GM12878 (cell line): Measurements from ENCODE around the gene LRTM2. TPM values are rescaled to one million over a fixed set of nuclear protein-coding genes. Genes with fewer than 3 reads are reported as not detected.
A peak's percentile ranks its signal among the peaks of the same experiment; 100 is the strongest.

Experiments used
- BACH1 ChIP-seq: fragments of 450-650 bp; IDR thresholded peaks from 2 replicates; pipeline ENCODE4 v1.6.1; 2017; ENCODE audit warnings: mild to moderate bottlenecking, borderline replicate concordance
- BCL3 ChIP-seq: IDR thresholded peaks from 2 replicates; pipeline ENCODE4 v1.6.1; 2011; ENCODE audit warnings: borderline replicate concordance, low read depth, mild to moderate bottlenecking, moderate library complexity, low read length; ENCODE audit not compliant: insufficient read depth, poor library complexity, severe bottlenecking
- EP300 ChIP-seq, 2 experiments: fragments of 150-350 bp in 1 of 2; IDR thresholded peaks; 2 replicates each; pipeline ENCODE4 v1.6.1; 2011 to 2012; ENCODE audit warnings: low read depth in 2 of 2, low read length in 2 of 2, borderline replicate concordance in 1 of 2, improper control_type of control experiment in 1 of 2, inconsistent platforms in 1 of 2; ENCODE audit not compliant: control insufficient read depth in 1 of 2
- EZH2 ChIP-seq: IDR thresholded peaks from 2 replicates; pipeline ENCODE4 v1.6.1; 2012; ENCODE audit warnings: low read depth, mild to moderate bottlenecking, control low read depth, inconsistent platforms, low read length, borderline replicate concordance; ENCODE audit not compliant: control insufficient read depth
- GABPA ChIP-seq: IDR thresholded peaks from 2 replicates; pipeline ENCODE4 v1.6.1; 2014; ENCODE audit warnings: antibody characterized with exemption, low read depth, mild to moderate bottlenecking, inconsistent platforms
- HDAC2 ChIP-seq: fragments of 200-600 bp; sonication (generic); IDR thresholded peaks from 2 replicates; pipeline ENCODE4 v1.6.1; 2017
- HDAC6 ChIP-seq: fragments of 200-600 bp; sonication (generic); IDR thresholded peaks from one replicate; pipeline ENCODE4 v1.8.0; 2017; ENCODE audit warnings: antibody characterized with exemption; ENCODE audit not compliant: unreplicated experiment
- KAT2A ChIP-seq: conservative IDR thresholded peaks from 2 replicates; pipeline ENCODE4 v1.6.1; 2011; ENCODE audit warnings: low read depth, low read length; ENCODE audit not compliant: control insufficient read depth
- MTA3 ChIP-seq: IDR thresholded peaks from 2 replicates; pipeline ENCODE4 v1.6.1; 2012; ENCODE audit warnings: low read length, inconsistent platforms, borderline replicate concordance
- MYB ChIP-seq: fragments of 150-350 bp; IDR thresholded peaks from 2 replicates; pipeline ENCODE4 v1.6.1; 2014; ENCODE audit warnings: mild to moderate bottlenecking, low read depth, low read length, borderline replicate concordance
- SIN3A ChIP-seq: IDR thresholded peaks from 2 replicates; pipeline ENCODE4 v1.6.1; 2012; ENCODE audit warnings: low read depth, low read length, improper control_type of control experiment
- SMAD5 ChIP-seq: IDR thresholded peaks from 2 replicates; pipeline ENCODE4 v1.6.1; 2016; ENCODE audit warnings: antibody characterized with exemption, low read depth
- SPI1 ChIP-seq: IDR thresholded peaks from 2 replicates; pipeline ENCODE4 v1.6.1; 2011; ENCODE audit warnings: low read depth, mild to moderate bottlenecking, low read length, moderate library complexity, borderline replicate concordance; ENCODE audit not compliant: insufficient read depth
- ZNF217 ChIP-seq: fragments of 450-650 bp; IDR thresholded peaks from 2 replicates; pipeline ENCODE4 v1.6.1; 2017; ENCODE audit warnings: antibody characterized with exemption, mild to moderate bottlenecking
- ZNF687 ChIP-seq: fragments of 450-650 bp; IDR thresholded peaks from 2 replicates; pipeline ENCODE4 v1.6.1; 2017; ENCODE audit warnings: mild to moderate bottlenecking, moderate library complexity
- polyA plus RNA-seq, 11 experiments: library from polyadenylated mRNA; depleted of rRNA in 4 of 11; unstranded in 6 of 11; stranded (reverse) in 5 of 11; fragments of >200 nt; fragmentation: Nextera tagmentation in 4 of 11; fragmentation: Illumina TruSeq in 1 of 11; extraction: Ambion mirVana in 4 of 11; extraction: Trizol in 1 of 11; gene quantifications; 1 replicate in 1 of 11; 2 replicates in 10 of 11; pipeline versions ENCODE4 v1.2.1 to v1.2.3, GENCODE V29; 2011 to 2016; ENCODE audit warnings: inconsistent platforms in 2 of 11, missing spikeins in 2 of 11, low read depth in 1 of 11
- total RNA-seq, 4 experiments: library from RNA; depleted of rRNA in 3 of 4; stranded (reverse); fragments of >200 nt in 3 of 4; fragmentation: Illumina TruSeq in 1 of 4; extraction: Trizol in 1 of 4; gene quantifications; 2 replicates each; pipeline versions ENCODE4 v1.2.1 to v1.2.3, GENCODE V29; 2013 to 2021
- TF ChIP-seq, protein P1 (sequence below): IDR thresholded peaks from 2 replicates; pipeline ENCODE4 v1.6.1; 2012; ENCODE audit warnings: low read depth, low read length, improper control_type of control experiment
- TF ChIP-seq, protein P2 (sequence below): fragments of 450-650 bp; IDR thresholded peaks from 2 replicates; pipeline ENCODE4 v1.6.1; 2017; ENCODE audit warnings: low read depth, mild to moderate bottlenecking, moderate library complexity

Gene LRTM2
- total and polyA plus RNA-seq, 10 of the 15 experiments (the other 5 are each of a cell fraction or from before 2014, with no cell fraction given): 0.05 TPM; not detected in 9

DNA sequence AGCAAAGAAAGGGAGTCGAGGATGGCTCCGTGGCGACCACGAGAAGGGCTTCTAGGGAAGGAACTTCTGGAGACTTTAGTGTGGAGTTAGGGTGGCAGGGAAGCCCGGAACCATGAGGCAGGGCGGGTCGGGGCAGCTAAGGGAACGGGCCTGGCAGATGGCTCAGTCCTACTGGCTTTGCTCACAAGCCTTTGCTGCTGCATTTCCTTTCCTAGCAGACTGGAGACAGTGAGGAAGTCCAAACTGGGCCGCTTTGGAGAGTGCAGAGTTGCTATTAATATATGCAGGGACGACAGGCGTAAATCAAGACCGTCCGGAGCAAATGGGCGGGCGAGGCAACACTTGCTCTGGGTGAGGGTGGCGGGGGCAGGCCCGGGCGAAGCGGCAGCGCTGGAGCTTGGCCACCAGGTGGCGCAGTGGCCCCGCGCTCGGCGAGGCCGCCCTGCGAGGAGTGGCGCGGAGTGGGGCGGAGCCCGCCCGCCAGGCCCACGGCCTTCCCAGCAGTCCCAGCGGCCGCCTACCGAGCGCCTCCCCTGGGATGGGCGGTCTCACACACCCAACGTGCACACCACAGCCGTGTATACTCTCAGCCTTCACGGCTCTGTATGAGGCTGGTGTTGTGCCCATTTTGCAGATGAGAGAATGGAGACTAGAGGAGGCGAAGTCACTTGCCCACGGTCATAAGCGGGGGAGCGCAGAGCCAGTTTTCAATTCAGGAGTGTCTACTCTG lies 24.4 kb upstream of the LRTM2 start (continued):
- TF ChIP-seq, protein P1, sequence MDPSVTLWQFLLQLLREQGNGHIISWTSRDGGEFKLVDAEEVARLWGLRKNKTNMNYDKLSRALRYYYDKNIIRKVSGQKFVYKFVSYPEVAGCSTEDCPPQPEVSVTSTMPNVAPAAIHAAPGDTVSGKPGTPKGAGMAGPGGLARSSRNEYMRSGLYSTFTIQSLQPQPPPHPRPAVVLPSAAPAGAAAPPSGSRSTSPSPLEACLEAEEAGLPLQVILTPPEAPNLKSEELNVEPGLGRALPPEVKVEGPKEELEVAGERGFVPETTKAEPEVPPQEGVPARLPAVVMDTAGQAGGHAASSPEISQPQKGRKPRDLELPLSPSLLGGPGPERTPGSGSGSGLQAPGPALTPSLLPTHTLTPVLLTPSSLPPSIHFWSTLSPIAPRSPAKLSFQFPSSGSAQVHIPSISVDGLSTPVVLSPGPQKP: no peak
- TF ChIP-seq SMAD5 (peak; percentile 74; the same call in 1 of the 2 replicates), EZH2 (no peak), MTA3 (no peak), MYB (peak; percentile 44; the same call in 1 of the 2 replicates), BCL3 (no peak), HDAC6 (no peak), SIN3A (no peak), BACH1 (peak; percentile 90), ZNF687 (peak; percentile 81), EP300 (IDR thresholded peaks at IDR 0.05; ENCODE audit: borderline replicate concordance in 1 of 2, control insufficient read depth in 1 of 2, low read depth in 2 of 2, low read length in 2 of 2) (no peak), SPI1 (no peak), KAT2A (no peak), GABPA (no peak), ZNF217 (peak; percentile 82; the same call in 1 of the 2 replicates), HDAC2 (no peak)
- TF ChIP-seq, protein P2, sequence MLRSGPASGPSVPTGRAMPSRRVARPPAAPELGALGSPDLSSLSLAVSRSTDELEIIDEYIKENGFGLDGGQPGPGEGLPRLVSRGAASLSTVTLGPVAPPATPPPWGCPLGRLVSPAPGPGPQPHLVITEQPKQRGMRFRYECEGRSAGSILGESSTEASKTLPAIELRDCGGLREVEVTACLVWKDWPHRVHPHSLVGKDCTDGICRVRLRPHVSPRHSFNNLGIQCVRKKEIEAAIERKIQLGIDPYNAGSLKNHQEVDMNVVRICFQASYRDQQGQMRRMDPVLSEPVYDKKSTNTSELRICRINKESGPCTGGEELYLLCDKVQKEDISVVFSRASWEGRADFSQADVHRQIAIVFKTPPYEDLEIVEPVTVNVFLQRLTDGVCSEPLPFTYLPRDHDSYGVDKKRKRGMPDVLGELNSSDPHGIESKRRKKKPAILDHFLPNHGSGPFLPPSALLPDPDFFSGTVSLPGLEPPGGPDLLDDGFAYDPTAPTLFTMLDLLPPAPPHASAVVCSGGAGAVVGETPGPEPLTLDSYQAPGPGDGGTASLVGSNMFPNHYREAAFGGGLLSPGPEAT: no peak
